ENCODE measurements around the gene BMERB1. TPM values are rescaled to one million over a fixed set of nuclear protein-coding genes. Genes with fewer than 3 reads are reported as not detected.
"Not testable (repeated sequence)": the region's sequence is repeated elsewhere in the genome, so short reads cannot be mapped to it uniquely, and the experiment has no call there.

Gene BMERB1
- polyA plus RNA-seq, 1 donor: 41.2 TPM

DNA sequence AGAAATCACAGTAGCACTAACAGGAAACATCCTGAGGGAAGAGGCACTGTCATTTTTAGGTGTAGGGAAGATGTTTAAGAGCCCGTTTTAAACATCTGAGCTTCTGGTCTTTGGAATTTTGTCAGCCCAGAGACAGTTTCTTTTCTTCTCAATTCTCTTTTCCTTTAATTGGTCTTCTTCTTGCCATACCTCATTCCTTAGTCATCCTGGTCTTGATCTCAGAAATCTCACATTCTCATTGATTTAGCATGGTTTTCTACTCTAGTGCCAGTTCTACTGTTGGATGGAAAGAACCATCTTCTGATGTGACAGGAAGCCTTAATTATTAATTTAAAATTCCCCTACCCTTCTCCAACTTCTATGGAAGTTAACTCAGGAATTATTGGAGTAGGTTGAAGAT, 25.4 kb downstream of the BMERB1 start:
- DNase-seq: no peak

DNA sequence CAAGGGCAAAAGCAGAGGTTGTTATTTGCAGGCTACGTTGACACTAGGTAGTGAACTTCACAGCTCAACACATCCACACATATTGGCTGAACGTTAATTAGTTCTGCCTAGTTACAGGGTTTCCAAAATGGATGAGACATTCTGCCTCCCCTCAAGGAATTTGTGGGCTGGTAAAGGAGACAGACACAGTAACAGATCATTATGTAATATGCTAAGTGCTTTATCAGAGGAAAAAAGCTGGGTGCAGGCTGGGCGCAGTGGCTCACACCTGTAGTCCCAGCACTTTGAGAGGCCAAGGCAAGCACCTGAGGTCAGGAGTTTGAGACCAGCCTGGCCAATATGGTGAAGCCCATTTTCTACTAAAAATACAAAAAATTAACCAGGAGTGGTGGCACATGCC, 26.2 kb downstream of the BMERB1 start:
- DNase-seq: no peak

DNA sequence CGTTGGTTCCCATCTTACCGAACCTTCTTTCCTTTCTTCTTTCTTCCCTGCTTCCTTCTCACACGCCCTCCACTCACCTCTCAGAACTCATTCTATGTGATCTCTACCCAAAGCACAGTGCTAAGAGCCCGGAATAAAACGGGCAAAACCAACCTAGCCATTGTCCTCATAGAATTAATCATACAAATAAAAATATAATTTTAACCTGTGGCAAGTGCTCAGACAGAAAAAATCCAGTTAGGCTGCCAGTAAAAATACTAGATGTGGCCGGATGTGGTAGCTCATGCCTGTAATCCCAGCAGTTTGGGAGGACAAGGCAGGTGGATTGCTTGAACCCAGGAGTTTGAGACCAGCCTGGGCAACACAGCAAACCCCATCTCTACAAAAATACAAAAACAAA, 27.0 kb downstream of the BMERB1 start:
- no peak for DNase-seq

DNA sequence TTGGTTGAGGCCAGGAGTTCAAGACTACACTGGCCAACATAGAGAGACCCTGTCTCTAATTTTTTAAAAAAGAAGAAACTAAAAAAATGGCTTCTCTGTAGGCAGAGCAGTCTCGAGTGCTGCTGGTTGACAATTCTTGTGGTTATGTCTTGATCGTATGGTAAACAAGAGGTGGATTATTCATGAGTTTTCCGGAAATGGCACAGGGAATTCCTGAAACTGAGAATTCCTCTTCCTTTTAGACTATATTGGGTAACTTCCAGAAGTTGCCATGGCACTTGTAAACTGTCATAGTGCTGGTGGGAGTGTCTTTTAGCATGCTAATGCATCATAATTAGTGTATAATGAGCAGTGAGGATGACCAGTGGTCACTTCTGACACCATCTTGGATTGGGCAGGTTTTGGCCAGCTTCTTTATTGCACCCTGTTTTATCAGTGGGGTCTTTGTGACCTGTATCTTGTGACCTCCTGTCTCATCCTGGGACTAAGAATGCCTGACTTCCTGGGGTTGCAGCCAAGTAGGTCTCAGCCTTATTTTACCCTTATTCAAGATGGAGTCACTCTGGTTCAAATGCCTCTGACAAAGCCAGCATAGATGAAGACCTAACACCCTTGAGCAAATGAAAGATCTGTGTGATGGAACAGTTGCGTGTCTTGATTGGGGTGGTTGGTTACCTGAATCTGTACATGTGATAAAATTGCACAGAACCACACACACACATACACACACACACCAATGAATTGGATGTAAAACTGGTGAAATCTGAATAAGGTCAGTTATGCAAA, 30.2 kb downstream of the BMERB1 start:
- no peak for DNase-seq

DNA sequence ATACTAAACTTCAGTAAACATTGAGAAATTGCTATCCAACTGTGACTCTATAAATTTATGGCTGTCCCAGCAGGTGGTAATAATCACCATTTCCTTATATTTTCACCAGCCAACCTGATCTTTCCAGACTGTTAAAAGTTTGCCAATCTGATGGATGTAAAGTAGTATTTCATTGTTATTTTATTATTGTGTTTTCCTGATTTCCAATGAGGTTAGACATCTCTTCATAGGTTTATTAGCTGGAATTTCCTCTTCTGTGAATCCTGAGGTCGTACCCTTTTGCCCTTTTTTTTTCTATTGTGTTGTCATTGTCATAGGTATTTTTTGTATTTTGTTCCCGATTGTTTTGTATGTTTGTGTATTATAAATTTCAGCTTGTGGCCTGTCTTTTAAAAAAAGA, 31.7 kb downstream of the BMERB1 start:
- DNase-seq: no peak

DNA sequence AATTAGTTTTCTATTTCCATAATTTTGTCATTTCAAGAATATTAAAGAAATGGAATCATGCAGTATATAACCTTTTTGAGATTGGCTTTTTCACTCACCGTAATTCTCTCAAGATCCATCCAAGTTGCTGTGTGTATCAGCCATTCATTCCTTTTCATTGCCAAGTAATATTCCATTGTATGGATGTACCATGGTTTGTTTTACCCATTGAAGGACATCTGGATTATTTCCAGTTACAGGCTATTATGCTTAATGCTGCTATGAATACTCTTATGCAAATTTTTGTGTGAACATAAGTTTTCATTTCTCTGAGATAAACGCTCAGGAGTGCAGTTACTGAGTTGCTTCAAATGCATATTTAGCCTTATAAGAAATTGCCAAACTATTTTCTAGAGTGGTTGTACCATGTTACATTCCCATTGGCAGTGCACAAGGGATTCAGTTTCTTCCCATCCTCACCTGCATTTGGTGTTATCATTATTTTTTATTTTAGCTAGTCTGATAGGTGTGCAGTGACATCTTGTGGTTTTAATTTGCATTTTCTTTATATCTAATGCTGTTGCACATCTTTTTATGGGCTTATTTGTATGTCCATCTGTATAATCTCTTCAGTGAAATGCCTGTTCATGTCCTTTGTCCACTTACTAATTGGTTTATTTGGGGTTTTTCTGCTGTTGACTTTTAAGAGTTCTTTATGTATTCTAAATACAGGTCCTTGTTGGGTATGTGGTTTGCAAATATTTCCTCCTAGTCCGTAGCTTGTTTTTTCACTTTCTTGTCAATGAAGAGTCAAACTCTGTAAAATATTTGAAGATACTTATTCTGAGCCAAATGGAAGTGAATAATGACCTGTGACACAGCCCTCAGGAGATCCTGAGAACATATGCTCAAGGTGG, 32.7 kb downstream of the BMERB1 start:
- DNase-seq: no peak

- not testable (repeated sequence) for DNase-seq
These were observed 42.6 kb downstream of the BMERB1 start for GRCh38 chr16:15476971-15477370.

DNA sequence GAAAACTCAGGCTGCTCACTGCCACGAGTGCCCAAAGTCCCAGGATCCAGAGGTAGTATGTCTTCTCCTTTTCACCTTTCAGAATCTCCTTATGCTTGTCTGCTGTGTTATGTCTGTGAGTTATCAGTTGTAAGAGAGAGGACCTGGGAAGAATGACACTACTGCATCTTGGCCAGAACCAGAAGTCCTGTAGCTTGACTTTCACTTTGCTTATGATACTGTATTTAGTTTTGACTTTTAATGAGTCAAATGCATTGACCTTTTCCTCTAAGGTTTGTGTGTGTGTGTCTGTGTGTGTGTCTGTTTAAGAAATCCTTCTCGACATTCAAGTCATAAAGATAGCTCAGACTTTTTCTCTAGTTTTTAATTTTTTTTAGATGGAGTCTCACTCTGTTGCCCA, 43.4 kb downstream of the BMERB1 start:
- no peak for DNase-seq

- DNase-seq: no peak
These were observed 47.8 kb downstream of the BMERB1 start for GRCh38 chr16:15482068-15482747.

GRCh38 chr16:15482748-15483298, 48.4 kb downstream of the BMERB1 start:
- DNase-seq: no peak

- no peak for DNase-seq
These were observed 49.5 kb downstream of the BMERB1 start for GRCh38 chr16:15483857-15484256.

- DNase-seq: no peak
These were observed 50.3 kb downstream of the BMERB1 start for GRCh38 chr16:15484662-15485061.

DNA sequence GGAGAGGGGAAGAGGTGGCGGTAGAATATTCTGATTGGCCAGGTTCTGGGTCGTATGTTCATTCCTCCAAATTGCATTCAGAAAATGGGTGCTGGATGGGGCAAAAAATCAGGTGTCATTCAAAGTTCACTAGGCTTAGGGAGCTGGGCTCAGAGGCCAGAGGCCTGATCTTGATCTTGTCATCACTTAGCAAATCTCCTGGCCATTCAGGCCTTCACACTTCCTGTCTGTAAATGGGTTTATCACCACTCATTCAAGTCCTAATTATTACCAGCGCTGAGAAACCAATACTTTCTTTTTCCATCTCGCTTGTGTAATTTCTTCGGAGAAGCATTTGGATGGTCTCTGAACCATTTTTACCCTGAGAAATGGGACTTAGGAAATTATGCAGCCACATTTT, 50.8 kb downstream of the BMERB1 start:
- DNase-seq: no peak

GRCh38 chr16:15486661-15487060, 52.3 kb downstream of the BMERB1 start:
- no peak for DNase-seq

DNA sequence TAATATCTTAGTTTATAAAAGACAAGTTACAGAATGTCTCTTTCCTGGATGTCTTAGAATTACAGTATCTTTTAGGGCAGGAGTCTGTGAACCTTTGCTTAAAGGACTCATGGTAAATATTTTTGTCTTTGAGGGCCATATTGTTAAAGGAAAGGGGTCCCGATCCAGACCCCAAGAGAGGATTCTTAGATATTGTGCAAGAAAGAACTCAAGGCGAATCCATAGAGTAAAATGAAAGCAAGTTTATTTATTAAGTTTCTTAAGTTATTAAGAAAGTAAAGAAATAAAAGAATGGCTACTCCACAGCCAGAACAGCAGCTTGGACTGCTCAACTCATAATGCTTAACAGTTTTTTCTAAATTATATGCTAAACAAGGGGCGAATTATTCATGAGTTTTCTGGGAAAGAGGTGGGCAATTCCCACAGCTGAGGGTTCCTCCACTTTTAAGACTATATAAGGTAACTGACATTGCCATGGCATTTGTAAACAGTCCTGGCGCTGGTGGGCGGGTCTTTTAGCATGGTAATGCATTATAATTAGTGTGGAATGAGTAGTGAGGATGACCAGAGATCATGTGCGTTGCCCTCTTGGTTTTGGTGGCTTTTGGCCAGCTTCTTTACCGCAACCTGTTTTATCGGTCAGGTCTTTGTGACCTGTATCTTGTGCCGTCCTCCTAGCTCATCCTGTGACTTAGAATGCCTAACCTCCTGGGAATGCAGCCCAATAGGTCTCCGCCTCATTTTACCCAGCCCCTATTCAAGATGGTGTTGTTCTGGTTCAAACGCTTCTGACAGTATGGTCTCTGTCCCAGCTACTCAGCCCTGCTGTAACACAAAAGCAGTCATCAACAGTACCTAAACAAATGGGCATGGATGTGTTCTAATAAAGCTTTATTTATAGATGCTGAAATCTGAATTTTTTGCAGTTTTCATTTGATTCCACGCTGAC, 53.2 kb downstream of the BMERB1 start:
- DNase-seq: no peak

DNA sequence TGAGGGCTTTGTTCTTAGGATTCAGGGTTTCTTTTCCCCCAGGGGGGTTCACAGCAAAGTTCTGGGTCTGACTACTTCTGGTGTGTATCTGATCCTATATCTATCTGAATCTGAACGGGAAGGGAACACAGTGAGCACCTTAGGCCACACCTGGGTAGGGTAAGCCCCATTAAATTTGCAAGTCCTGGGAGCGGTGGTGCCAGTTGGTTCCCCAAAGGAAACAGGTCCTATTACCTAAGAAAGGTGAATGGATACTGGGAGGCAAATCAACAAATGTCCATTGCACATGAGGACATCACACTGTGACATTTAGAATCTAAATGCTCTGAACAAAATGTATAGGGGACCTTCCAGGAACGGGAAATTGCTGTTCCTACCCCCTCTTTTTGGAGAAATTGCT, 54.6 kb downstream of the BMERB1 start:
- DNase-seq: no peak

DNA sequence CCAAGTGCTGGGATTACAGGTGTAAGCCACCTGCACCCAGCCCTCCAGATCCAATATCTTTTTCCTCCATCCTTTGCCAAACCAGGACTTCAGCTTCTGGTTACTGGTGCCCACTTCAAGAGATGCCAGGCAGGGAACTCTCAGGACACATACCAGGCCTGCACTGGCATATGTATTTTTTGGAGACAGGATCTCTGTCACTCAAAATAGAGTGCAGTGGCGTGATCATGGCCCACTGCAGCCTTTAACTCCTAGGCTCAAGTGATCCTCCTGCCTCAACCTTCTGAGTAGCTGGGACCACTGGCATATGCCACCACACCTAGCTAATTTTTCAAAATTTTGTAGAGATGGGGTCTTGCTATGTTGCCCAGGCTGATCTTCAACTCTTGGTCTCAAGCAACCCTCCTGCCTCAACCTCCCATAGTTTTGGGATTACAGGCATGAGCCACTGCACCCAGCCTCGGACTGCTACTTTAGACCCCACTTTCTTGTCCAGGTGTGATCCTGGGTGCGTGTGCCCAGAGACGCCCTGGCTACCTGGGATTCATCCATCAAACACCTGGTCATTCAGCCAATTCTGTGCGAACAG, 55.8 kb downstream of the BMERB1 start:
- no peak for DNase-seq

DNA sequence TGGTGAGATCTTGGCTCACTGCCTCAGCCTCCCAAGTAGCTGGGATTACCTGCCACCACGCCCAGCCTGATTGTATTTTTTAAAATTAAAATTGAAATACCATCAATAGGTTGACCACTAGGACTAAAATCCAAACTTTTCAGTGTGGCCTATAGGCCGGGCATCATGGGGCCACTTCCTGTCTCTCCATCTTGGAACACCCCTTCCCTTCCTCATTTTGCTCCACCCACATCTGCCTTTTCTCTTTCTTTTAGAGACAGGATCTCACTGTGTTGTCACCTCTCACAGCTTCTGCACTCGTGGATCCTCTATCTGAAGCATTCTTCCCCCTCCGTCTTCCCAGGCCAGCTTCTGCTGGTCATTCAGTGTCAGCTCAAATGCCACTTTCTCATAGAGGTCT, 57.0 kb downstream of the BMERB1 start:
- no peak for DNase-seq

DNA sequence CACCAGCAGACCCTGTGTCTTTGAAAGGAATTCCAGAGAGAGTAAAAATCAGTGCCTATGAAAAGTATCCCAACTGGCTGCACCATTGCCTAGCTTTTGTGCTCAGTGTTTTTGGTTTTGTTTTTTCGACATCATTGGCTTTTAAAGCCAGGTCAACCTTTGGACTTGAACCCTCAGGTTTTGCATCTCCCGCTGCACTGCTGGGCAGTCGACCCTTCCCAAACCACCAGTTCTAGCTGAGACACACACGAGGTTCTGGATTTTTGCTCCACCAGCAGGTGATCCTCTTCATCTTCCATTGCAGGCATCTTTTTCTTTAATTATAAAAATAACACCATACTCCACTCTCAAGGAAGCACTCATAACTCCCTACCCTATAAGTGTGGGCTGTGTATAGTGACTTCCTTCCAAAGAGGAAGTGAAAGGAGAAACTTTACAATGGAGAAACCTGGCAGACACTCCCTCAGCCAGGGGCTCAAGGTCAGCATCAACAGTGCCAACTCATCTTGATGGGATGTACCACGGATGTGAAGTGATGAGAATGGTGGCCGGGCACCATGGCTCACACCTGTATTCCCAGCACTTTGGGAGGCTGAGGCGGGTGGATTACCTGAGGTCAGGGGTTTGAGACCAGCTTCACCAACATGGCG, 57.8 kb downstream of the BMERB1 start:
- DNase-seq: no peak

DNA sequence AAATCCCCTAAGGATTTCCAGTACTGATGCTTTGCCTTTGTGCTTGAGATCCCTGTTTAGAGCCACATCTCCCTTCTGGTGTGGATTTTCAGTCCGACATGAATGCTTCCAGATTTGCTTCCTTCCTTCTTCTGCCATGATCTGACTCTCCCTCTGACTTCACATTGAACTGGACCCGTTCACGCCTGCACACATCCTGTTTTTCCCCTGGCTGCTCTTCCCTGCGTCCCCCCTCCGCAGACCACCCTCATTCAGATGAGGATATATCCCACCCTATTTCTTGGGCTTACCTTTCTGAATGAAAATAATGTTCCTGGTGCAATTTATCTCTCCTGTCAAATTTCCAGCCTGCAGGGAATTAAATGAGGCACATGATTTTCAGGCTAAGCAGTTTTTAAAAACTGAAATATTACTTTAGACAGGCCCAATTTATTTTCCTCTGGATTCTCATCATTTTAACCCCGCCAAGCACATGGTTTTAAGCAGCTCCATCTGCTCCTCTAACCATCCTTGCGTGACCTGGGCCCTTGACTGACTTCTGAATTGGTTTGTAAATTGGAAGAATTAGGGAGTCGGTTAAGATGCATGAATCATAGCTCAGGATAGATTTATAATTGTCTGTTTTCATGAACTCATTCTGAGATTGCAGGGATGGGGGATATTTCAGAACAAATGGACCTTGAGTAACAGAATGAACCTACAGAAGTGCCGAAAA, 59.2 kb downstream of the BMERB1 start:
- no peak for DNase-seq

Measured in left kidney (tissue), 2 donors.